GM19438 (cell line): ENCODE measurements around the gene FAM184B.

ENCODE experiments used
- ATAC-seq: cut with Tn5 transposase; IDR thresholded peaks from one replicate; pipeline ENCODE4 v1.9.1; 2021; ENCODE audit warnings: low read depth; ENCODE audit not compliant: unreplicated experiment

Gene FAM184B

GRCh38 chr4:17781300-17782287 lies at the start of gene FAM184B:
FAM184B (minus strand) TSS chr4:17781621; CDS start chr4:17781299, 322 bp downstream.
- ATAC-seq = no peak

DNA sequence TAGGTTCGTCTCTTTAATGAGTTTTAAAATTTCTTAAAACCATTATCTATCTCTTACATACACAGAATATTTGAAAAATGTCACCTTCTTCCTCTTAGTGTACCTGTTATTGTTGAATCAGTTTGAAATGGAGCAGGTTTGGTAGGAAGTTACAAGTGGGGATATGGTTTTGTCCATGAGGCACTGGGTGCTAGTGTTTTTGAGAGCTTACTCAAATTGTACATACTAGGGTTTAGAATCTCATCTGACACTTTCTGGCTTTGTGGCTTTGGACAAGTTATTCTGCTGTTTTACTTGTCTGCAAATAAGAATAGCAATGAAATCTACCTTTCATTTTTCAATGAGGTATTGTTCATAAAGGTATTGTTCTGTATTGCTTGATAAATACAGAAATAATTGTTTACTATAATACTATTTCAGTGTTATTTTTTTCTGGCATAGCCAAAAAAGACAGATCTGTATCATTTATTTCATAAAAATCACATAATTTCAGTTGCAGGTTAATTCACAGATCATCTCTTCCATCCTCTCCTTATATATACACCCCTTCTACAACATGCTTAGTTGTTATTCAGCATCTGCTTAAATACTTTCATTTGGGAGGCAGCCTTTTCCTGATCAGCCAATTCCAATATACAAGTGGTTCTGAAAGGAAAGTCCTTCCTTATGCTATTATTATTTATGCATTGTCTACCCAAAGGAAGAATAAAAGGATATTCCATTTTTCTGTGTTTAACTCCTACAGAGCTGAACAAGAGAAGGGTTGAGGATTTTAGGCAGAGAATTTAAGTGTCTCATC lies 42.6 kb upstream of the FAM184B start:
- no peak for ATAC-seq

- ATAC-seq = no peak
These were observed 35.6 kb upstream of the FAM184B start for GRCh38 chr4:17817027-17817426.

DNA sequence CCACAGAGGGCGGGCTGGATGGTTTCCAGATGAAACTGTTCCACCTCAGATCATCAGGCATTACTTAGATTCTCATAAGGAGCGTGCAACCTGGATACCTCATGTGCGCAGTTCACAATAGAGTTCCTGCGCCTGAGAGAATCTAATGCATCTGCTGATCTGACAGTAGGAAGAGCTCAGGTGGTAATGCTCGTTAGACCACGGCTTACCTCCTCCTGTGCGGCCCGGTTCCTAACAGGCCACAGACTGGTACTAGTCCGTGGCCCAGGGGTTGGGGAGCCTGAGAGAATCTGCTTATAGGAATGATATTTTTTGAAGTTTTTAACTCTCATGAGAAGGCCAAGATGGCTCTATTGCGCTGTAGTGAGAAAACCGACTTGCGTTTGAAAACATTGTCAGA lies 34.7 kb upstream of the FAM184B start:
- no peak for ATAC-seq

- no peak for ATAC-seq
These were observed 32.7 kb upstream of the FAM184B start for GRCh38 chr4:17814140-17814539.

GRCh38 chr4:17812801-17813200 lies 31.4 kb upstream of the FAM184B start:
- no peak for ATAC-seq

- ATAC-seq = no peak
These were observed 30.7 kb upstream of the FAM184B start for GRCh38 chr4:17812125-17812524.

GRCh38 chr4:17811078-17811603 lies 29.7 kb upstream of the FAM184B start:
- peak; percentile 29 for ATAC-seq

- peak; percentile 88 for ATAC-seq
These were observed 29.0 kb upstream of the FAM184B start, which contains the start of the genes DCAF16 and NCAPG for GRCh38 chr4:17810260-17811077. DCAF16 (minus strand) TSS chr4:17810757; CDS start chr4:17804141, 6,616 bp downstream. NCAPG (plus strand) TSS chr4:17810979; CDS start chr4:17811078, 99 bp downstream.

GRCh38 chr4:17809667-17810066 lies 28.2 kb upstream of the FAM184B start:
- ATAC-seq = no peak

GRCh38 chr4:17807446-17807845 lies 26.0 kb upstream of the FAM184B start:
- ATAC-seq = no peak

DNA sequence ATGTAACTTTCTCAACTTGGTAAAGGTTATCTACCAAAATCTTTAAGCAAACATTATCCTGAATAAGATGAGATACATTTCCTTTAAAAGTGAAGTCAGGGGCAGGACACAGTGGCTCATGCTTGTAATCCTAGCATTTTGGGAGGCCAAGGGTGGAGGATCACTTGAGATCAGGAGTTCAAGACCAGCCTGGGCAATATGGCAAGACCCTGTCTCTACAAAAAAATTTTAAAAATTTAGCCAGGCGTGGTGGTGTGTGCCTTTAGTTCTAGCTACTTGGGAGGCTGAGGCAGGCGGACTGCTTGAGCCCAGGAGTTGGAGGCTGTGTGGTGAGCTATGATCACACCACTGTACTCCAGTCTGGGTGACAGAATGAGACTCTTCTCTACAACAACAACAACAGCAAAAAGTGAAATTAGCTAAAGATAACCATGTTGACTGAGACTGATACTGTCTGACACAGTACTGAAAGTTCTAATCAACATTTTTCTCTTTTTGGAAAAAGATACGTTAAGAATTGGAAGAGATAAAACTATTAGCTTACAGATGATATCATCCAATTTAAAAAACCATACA lies 24.2 kb upstream of the FAM184B start:
- ATAC-seq = no peak

DNA sequence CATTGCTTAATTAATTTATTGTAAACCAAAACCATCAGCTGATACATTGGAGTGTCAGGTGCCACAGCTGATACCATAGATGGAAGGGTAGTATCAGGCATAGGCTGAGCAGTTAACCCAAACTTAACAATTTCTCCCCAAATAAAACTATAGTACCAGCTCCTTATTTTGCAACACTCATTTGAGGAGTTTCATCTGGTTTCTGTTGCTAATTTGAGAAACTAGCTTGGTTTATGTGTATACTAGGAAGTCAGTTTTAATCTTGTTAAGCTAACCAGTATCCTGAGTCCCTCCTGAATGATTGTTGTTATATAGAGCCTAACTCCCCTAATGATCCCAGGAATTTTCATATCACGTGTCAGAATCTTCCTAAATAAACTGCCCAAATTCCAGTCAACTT lies 16.4 kb upstream of the FAM184B start:
- ATAC-seq = no peak

DNA sequence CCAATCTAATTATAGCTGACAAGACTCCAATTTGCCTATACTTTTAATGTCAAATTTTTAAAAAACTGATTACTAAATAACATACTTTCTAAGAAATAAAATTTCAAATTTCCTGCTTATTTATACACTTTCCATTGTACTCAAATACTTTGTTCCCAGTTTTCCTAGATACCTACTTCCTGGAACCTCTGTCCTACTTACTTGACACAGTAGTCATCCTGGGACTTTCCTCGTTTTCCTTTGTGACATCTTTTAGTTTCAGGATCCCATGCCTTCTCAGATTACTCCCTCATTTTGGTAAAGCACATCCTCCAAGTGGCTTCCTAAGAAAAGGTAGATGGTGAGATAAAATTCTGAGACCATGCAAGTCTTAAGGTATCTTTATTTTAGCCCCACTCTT lies 13.3 kb upstream of the FAM184B start:
- ATAC-seq = no peak

- no peak for ATAC-seq
These were observed 7.5 kb upstream of the FAM184B start for GRCh38 chr4:17788956-17789355.

GRCh38 chr4:17787315-17787714 lies 5.9 kb upstream of the FAM184B start:
- ATAC-seq = no peak

DNA sequence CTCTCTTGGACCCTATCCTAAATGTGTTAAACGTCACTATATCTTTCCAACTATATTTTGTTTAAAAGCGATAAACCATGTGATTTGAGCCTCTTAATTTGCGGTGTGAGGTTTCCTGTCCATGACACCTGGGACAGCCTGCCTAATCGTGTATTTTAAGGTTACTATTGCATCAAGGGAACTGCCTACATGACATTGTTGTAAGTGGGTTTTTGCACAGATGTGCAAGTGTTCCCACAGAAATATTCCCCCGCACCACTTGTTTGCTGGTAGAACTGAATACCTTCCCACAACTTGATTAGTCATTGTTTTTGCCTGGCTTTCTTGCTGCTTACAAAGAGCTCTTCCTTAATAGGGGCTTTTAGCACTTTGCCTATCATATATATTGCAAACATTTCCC lies 5.1 kb upstream of the FAM184B start:
- no peak for ATAC-seq

GRCh38 chr4:17785858-17786257 lies 4.4 kb upstream of the FAM184B start:
- no peak for ATAC-seq

- ATAC-seq = no peak
These were observed 721 bp downstream of the FAM184B start for GRCh38 chr4:17780501-17781299.
